ENCODE measurements around the gene ZFP36L2. TPM values are rescaled to one million over a fixed set of nuclear protein-coding genes. Genes with fewer than 3 reads are reported as not detected.

ZFP36L2 gene
- total and polyA plus RNA-seq, 9 of the 15 experiments (the other 6 are each of a cell fraction or from before 2014, with no cell fraction given), result 4.1 to 60.6 (median 20.3) TPM

DNA sequence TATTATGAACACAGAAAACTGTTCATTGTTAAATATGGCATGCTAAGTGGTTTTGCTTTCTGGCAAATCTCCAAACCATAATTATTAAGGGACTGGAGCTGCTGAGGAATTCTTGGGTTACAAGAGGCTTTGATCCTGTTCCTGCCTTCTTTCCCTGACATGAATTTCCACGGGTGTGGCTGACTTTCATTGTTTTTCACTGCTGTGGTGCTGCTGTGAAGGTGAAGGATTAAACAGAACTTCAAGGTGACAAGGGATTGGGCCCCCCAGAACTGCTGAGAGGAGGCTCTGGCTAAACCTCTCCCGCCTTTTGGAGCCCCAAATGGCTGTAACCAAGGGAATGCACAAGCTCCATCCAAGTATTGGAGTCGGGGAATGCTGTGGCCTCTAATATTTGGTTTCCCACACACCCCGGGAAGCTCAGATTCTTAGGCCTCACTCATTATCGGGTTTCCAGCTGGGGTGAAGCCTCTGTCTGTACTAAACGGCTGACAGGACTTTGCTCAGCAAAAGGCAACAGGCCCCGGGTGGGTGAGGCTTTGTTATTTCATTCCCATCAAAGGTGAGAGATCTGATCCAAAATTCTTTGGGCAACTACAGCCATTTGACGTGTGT lies 29.0 kb upstream of the ZFP36L2 start (continued):
- TF ChIP-seq, protein P1, sequence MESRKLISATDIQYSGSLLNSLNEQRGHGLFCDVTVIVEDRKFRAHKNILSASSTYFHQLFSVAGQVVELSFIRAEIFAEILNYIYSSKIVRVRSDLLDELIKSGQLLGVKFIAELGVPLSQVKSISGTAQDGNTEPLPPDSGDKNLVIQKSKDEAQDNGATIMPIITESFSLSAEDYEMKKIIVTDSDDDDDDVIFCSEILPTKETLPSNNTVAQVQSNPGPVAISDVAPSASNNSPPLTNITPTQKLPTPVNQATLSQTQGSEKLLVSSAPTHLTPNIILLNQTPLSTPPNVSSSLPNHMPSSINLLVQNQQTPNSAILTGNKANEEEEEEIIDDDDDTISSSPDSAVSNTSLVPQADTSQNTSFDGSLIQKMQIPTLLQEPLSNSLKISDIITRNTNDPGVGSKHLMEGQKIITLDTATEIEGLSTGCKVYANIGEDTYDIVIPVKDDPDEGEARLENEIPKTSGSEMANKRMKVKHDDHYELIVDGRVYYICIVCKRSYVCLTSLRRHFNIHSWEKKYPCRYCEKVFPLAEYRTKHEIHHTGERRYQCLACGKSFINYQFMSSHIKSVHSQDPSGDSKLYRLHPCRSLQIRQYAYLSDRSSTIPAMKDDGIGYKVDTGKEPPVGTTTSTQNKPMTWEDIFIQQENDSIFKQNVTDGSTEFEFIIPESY (CRISPR knock-in tag; IDR thresholded peaks at IDR 0.05), result no peak
- TF ChIP-seq HCFC1 (IDR thresholded peaks at IDR 0.05; ENCODE audit: low read depth, low read length) (no peak), FOXK1 (CRISPR knock-in tag; IDR thresholded peaks at IDR 0.05; ENCODE audit: borderline replicate concordance) (no peak), ZNF79 (CRISPR knock-in tag; IDR thresholded peaks at IDR 0.05; ENCODE audit: low read depth) (no peak), ZNF668 (CRISPR knock-in tag; IDR thresholded peaks at IDR 0.05) (no peak), MAFF (IDR thresholded peaks at IDR 0.05; ENCODE audit: low read length) (no peak), ZEB2 (IDR thresholded peaks at IDR 0.05) (no peak)

- no peak overlapping the region for H3K9ac ChIP-seq (ENCODE audit: insufficient read depth in 1 of 2, low read depth in 2 of 2, low read length in 2 of 2)
- ATAC-seq (no peak), FAIRE-seq (no peak), DNase-seq (ENCODE audit: extremely low read depth in 1 of 4, low spot score in 3 of 4) (no peak)
- H3K4me2 ChIP-seq (ENCODE audit: insufficient read depth, low read length), result no peak overlapping the region
- H3K27me3 ChIP-seq (ENCODE audit: control insufficient read depth in 2 of 2, insufficient read depth in 2 of 2, low read length in 2 of 2), result no peaks in the 10 kb centered on the region
- H3K9me1 ChIP-seq (ENCODE audit: control insufficient read depth, insufficient read depth, low read length), result no peaks in the 10 kb centered on the region
- no peaks in the 10 kb centered on the region for H3K4me1 ChIP-seq (replicated peaks in 1 of 2; ENCODE audit: control insufficient read depth in 2 of 2, insufficient read depth in 2 of 2, low read length in 2 of 2)
- no TSS peak for BruUV-seq (replicated peaks)
- ChIA-PET POLR2A (interaction anchor here (0.7 kb wide), 1 partner anchor 266 kb away, joined by 3 read pairs; no protein-coding TSS in a partner anchor), CTCF (ENCODE audit: low intra/inter-chr PET ratio) (no interaction called here)
- no peak overlapping the region for H3K4me3 ChIP-seq
- WGBS (ENCODE audit: insufficient coverage, low coverage, missing lambda C conversion rate), result 83% methylated on average over 5 of the region's 5 CpGs
- H3K9me3 ChIP-seq (replicated peaks; ENCODE audit: control insufficient read depth, insufficient read depth, low read depth, low read length), result no peaks in the 10 kb centered on the region
- no peaks in the 10 kb centered on the region for H3K79me2 ChIP-seq (ENCODE audit: control insufficient read depth, insufficient read depth, low read length)
- H3K27ac ChIP-seq (ENCODE audit: extremely low read depth, low read depth, low read length), result no peak overlapping the region
- intact Hi-C loops (cut with micrococcal nuclease) (no loop called here), in situ Hi-C loops (cut with MboI) (no loop called here)
- peaks cover 4% of the 10 kb centered on the region; the same call in 1 of the 3 replicates for H3K36me3 ChIP-seq (ENCODE audit: control insufficient read depth, insufficient read depth, low read length)
- no peaks in the 10 kb centered on the region for H4K20me1 ChIP-seq (replicated peaks; ENCODE audit: control insufficient read depth, insufficient read depth, low read length)
- no peak overlapping the region for H2AFZ ChIP-seq (ENCODE audit: low read depth, low read length)
- TF ChIP-seq, protein P2, sequence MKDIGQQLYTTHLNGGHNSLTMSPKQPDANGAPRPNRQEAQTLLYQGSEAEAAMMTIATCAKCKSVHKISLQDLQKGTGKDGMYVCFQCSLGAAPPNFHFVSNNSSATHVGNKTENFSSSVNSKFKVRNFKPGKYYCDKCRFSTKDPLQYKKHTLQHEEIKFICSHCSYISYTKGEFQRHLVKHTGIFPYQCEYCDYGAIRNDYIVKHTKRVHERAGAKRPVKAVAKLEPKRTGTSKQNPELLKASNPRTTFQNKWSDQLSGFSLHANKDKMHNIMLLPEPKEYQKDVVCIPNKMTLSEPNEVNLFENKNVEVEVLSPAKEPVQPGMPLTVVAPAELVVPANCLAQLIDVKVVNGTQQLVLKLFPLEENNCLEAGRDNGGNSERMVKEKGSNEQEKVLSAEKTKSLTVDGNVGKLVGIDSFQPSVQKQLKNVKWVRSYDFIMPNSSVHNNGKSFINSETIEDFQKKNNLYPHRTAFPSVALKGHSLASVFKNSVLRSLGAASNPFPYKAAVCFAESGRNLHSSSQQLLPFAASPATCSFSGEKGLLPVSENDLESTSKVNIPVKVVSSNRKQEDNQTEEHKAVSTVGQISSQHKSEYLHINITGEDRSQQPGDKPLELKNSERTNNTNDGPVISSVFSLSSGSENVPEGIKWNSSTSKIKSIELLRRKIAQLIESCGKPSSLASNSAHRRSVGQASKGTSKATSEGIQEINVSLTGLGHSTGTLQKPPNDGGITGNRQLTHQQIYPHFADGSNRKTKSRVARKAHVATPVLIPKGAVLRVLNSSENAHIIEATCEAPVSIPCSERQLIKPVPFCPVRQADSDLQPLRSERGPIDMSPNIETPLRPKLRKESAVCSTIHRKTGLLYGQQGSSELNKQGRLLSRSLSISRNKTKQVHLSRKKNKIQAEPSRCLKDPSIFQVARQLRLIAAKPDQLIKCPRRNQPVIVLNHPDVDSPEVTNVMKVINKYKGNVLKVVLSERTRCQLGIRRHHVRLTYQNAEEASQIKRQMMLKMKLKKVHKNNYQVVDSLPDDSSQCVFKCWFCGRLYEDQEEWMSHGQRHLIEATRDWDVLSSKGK (CRISPR knock-in tag; IDR thresholded peaks at IDR 0.05), result no peak
- TF ChIP-seq, protein P1 (CRISPR knock-in tag; IDR thresholded peaks at IDR 0.05), result no peak
- TF ChIP-seq SREBF1 (IDR thresholded peaks at IDR 0.05; ENCODE audit: borderline replicate concordance, low read depth, low read length), result no peak
- TF ChIP-seq SNAPC5 (CRISPR knock-in tag; IDR thresholded peaks at IDR 0.05), result no peak
- TF ChIP-seq TEAD2 (tag; IDR thresholded peaks at IDR 0.05), result no peak
- TF ChIP-seq MYBL2 (IDR thresholded peaks at IDR 0.05; ENCODE audit: low read depth), result no peak
- TF ChIP-seq MYBL2 (CRISPR knock-in tag; IDR thresholded peaks at IDR 0.05; ENCODE audit: borderline replicate concordance), result no peak
- TF ChIP-seq BRD9 (IDR thresholded peaks at IDR 0.05; ENCODE audit: low read depth, partially characterized antibody), result no peak
Measured at GRCh38 chr2:43254331-43254730, 27.9 kb upstream of the ZFP36L2 start.

Measured in K562 (cell line).